Choroid plexus epithelial cell (primary cell): ENCODE results near the gene JAK1.

Experiments
- DNase-seq: peaks from one replicate; pipeline ENCODE4 v3.0.0-alpha.2; 2010; ENCODE audit warnings: low read depth
- H3K4me3 ChIP-seq: 2 replicates; pipeline ENCODE4 v1.5.1; 2011; ENCODE audit warnings: low read depth, mild to moderate bottlenecking, control low read depth, low read length, moderate library complexity
- TF ChIP-seq, protein P1 (sequence below): conservative IDR thresholded peaks from 2 replicates; pipeline ENCODE4 v1.5.1; 2011; ENCODE audit warnings: low read depth, mild to moderate bottlenecking, control low read depth, inconsistent platforms, low read length, moderate library complexity

JAK1 gene

DNA sequence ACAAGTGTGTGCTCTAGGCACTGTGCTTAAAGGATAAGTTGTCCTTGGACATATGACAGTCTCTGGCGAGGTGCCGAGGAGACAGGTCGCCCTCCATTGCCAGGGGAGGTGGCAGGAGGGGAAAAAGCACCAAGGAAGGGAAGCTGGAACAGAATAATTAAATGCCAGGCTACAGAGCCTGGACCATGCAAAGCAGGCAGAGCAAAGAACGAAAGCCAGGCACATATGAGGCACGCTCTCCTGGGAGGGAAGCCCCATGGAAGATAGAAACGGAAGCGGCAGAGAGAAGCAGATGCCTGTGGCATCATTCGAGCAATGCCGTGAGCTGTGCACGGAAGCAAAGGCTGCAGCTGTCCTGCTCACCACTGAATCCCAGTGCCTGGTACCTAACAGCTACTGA, 91.2 kb downstream of the JAK1 start:
- no peak overlapping the region for H3K4me3 ChIP-seq
- TF ChIP-seq, protein P1, sequence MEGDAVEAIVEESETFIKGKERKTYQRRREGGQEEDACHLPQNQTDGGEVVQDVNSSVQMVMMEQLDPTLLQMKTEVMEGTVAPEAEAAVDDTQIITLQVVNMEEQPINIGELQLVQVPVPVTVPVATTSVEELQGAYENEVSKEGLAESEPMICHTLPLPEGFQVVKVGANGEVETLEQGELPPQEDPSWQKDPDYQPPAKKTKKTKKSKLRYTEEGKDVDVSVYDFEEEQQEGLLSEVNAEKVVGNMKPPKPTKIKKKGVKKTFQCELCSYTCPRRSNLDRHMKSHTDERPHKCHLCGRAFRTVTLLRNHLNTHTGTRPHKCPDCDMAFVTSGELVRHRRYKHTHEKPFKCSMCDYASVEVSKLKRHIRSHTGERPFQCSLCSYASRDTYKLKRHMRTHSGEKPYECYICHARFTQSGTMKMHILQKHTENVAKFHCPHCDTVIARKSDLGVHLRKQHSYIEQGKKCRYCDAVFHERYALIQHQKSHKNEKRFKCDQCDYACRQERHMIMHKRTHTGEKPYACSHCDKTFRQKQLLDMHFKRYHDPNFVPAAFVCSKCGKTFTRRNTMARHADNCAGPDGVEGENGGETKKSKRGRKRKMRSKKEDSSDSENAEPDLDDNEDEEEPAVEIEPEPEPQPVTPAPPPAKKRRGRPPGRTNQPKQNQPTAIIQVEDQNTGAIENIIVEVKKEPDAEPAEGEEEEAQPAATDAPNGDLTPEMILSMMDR: no peak
- no peak for DNase-seq

DNA sequence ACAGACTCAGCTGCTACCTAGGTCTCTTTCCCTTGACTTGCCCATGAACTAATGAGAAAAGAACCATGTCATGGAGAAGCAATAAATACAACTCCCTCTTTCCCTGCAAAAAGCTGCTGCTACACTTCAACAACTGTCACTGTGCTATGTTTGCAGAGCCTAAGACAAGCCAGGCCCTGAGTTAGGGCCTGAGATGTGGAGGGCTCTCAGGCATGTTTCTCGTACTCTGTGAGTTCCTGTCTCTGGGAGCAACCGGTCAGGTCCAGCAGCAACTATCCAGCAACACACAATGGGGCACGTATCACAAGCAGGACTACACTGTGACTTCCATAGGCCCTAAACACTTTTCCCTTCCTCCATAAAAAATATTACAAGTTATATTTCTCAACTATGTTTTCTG, 91.7 kb downstream of the JAK1 start:
- TF ChIP-seq, protein P1: no peak
- no peak overlapping the region for H3K4me3 ChIP-seq
- no peak for DNase-seq

DNA sequence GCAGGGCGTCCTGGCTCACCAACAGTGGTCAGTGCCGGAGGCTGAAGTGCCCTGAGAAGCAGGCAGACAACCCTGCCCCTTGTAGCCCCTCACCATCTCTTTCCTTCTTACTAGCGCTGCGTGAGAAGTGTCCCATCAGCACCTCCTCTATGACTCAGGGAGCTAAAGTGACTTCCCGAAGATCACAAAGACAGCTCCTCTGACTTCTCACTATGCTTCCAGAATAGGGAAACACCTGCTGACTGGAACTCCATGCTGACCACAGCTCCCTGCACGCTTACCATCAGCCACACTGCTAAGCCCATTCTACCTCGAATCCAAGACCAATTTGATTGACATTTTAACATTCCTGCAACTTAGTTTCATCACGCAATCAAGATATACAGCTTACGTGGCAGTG, 92.8 kb downstream of the JAK1 start:
- TF ChIP-seq, protein P1: no peak
- H3K4me3 ChIP-seq: no peak overlapping the region
- DNase-seq: no peak

- H3K4me3 ChIP-seq: no peak overlapping the region
- TF ChIP-seq, protein P1: no peak
- no peak for DNase-seq
These were observed 94.3 kb downstream of the JAK1 start for GRCh38 chr1:64872067-64872466.

GRCh38 chr1:64871256-64871655, 95.1 kb downstream of the JAK1 start:
- TF ChIP-seq, protein P1: no peak
- no peak overlapping the region for H3K4me3 ChIP-seq

GRCh38 chr1:64867266-64867665, 99.1 kb downstream of the JAK1 start:
- TF ChIP-seq, protein P1: no peak
- DNase-seq: peak; percentile 28
- H3K4me3 ChIP-seq: no peak overlapping the region

More at GRCh38 chr1:64871256-64871655, 95.1 kb downstream of the JAK1 start:
- no peak for DNase-seq

GRCh38 chr1:64866689-64867088, 99.7 kb downstream of the JAK1 start:
- no peak overlapping the region for H3K4me3 ChIP-seq
- TF ChIP-seq, protein P1: no peak
- DNase-seq: peak; percentile 23
